Measurements from ENCODE around the gene APOBEC3H.
"Not testable (repeated sequence)": the region's sequence is repeated elsewhere in the genome, so short reads cannot be mapped to it uniquely, and the experiment has no call there.

DNA sequence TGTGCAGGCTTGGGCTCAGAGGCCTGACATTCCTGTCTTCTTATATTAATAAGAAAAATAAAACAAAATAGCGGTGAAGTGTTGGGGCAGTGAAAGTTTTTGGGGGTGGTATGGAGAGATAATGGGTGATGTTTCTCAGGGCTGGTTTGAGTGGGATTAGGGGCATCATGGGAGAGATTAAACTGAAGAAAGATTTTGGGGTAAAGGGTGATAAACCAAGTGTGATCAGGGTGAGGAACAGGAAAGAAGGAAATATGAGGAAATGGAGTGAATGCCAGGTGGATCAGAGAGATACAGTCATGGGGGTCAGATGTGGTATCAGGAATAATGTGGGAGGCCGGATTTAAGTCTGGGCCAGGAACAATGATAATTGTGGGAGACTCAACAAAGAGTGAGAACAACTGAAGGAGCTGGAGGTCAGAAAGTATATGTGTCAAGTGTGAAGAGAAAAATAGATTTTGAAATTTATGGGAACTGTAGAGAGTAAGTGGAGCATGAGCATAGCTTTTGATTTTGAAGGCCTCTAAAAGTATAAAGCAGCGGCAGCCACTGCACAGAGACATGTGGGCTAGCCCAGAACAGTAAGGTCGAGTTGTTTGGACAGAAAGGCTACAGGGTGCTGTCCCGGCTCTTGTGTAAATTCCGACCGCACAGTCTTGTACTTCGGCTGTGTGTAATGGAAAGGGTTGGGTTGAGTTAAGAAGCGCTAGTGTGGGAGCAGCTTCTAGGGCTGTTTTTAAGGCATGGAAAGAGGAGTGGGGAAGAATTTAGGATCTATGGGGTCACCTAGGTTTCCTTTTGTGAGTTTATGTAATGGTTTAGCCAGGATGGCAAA is 30.4 kb upstream of the APOBEC3H start:
- TF ChIP-seq POLR2AphosphoS5 (IDR thresholded peaks at IDR 0.05; ENCODE audit: low read depth, low read length); POLR2A (IDR thresholded peaks at IDR 0.05; ENCODE audit: borderline replicate concordance, extremely low read depth, insufficient read depth, insufficient read length); SIN3A (IDR thresholded peaks at IDR 0.05; ENCODE audit: low read depth); RAD21 (IDR thresholded peaks at IDR 0.05; ENCODE audit: low read depth); EGR1 (IDR thresholded peaks at IDR 0.05; ENCODE audit: low read depth); TCF7L2 (IDR thresholded peaks at IDR 0.05; ENCODE audit: borderline replicate concordance, extremely low read depth, insufficient read depth, insufficient read length); EZH2 (IDR thresholded peaks at IDR 0.05); CEBPB (IDR thresholded peaks at IDR 0.05; ENCODE audit: low read depth); EZH2phosphoT487 (IDR thresholded peaks at IDR 0.05; ENCODE audit: borderline replicate concordance); JUND (IDR thresholded peaks at IDR 0.05): not testable (repeated sequence)
- TF ChIP-seq, protein P1, sequence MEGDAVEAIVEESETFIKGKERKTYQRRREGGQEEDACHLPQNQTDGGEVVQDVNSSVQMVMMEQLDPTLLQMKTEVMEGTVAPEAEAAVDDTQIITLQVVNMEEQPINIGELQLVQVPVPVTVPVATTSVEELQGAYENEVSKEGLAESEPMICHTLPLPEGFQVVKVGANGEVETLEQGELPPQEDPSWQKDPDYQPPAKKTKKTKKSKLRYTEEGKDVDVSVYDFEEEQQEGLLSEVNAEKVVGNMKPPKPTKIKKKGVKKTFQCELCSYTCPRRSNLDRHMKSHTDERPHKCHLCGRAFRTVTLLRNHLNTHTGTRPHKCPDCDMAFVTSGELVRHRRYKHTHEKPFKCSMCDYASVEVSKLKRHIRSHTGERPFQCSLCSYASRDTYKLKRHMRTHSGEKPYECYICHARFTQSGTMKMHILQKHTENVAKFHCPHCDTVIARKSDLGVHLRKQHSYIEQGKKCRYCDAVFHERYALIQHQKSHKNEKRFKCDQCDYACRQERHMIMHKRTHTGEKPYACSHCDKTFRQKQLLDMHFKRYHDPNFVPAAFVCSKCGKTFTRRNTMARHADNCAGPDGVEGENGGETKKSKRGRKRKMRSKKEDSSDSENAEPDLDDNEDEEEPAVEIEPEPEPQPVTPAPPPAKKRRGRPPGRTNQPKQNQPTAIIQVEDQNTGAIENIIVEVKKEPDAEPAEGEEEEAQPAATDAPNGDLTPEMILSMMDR (IDR thresholded peaks at IDR 0.05 in 2 of 3, conservative IDR thresholded peaks at IDR 0.05 in 1 of 3; ENCODE audit: borderline replicate concordance in 1 of 3, insufficient read depth in 1 of 3, low read depth in 2 of 3, low read length in 2 of 3): not testable (repeated sequence)
- TF ChIP-seq, protein P2, sequence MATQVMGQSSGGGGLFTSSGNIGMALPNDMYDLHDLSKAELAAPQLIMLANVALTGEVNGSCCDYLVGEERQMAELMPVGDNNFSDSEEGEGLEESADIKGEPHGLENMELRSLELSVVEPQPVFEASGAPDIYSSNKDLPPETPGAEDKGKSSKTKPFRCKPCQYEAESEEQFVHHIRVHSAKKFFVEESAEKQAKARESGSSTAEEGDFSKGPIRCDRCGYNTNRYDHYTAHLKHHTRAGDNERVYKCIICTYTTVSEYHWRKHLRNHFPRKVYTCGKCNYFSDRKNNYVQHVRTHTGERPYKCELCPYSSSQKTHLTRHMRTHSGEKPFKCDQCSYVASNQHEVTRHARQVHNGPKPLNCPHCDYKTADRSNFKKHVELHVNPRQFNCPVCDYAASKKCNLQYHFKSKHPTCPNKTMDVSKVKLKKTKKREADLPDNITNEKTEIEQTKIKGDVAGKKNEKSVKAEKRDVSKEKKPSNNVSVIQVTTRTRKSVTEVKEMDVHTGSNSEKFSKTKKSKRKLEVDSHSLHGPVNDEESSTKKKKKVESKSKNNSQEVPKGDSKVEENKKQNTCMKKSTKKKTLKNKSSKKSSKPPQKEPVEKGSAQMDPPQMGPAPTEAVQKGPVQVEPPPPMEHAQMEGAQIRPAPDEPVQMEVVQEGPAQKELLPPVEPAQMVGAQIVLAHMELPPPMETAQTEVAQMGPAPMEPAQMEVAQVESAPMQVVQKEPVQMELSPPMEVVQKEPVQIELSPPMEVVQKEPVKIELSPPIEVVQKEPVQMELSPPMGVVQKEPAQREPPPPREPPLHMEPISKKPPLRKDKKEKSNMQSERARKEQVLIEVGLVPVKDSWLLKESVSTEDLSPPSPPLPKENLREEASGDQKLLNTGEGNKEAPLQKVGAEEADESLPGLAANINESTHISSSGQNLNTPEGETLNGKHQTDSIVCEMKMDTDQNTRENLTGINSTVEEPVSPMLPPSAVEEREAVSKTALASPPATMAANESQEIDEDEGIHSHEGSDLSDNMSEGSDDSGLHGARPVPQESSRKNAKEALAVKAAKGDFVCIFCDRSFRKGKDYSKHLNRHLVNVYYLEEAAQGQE (IDR thresholded peaks at IDR 0.05; ENCODE audit: low read depth): not testable (repeated sequence)
- TF ChIP-seq, protein P3, sequence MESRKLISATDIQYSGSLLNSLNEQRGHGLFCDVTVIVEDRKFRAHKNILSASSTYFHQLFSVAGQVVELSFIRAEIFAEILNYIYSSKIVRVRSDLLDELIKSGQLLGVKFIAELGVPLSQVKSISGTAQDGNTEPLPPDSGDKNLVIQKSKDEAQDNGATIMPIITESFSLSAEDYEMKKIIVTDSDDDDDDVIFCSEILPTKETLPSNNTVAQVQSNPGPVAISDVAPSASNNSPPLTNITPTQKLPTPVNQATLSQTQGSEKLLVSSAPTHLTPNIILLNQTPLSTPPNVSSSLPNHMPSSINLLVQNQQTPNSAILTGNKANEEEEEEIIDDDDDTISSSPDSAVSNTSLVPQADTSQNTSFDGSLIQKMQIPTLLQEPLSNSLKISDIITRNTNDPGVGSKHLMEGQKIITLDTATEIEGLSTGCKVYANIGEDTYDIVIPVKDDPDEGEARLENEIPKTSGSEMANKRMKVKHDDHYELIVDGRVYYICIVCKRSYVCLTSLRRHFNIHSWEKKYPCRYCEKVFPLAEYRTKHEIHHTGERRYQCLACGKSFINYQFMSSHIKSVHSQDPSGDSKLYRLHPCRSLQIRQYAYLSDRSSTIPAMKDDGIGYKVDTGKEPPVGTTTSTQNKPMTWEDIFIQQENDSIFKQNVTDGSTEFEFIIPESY (IDR thresholded peaks at IDR 0.05; ENCODE audit: extremely low read depth, insufficient replicate concordance, low read length): not testable (repeated sequence)

Data from HCT116 (cell line).